Activated CD8-positive, alpha-beta memory T cell treated with anti-CD3 and anti-CD28 coated beads for 48 hours (primary cell): Measurements from ENCODE around the gene MCC.
"Not testable (repeated sequence)": the region's sequence is repeated elsewhere in the genome, so short reads cannot be mapped to it uniquely, and the experiment has no call there.

Source experiments
- DNase-seq, 3 experiments: peaks; one replicate each; pipeline ENCODE4 v3.0.0-alpha.2; 2020; ENCODE audit warnings: low read depth in 2 of 3, low spot score in 2 of 3

The MCC gene

DNA sequence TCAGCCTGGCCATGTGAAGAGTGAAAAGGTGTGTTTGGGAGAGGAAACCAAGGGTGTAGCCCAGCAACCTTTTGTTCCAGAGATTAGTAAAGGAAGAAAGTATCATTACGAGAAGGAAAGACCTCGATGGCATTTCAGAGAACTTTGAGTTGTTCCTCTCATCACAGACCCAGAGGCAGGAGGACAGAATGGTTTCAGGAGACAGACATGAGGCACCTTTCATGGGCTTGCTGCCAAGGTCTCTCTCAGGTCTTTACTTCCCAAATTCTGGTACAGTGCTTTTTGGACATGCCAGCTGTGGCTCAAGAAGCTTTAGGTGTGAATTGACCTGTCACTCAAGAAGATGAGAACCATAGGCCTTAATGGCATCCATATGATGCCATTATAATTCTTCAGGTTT lies 2.8 kb upstream of the MCC start:
- no peak for DNase-seq

DNA sequence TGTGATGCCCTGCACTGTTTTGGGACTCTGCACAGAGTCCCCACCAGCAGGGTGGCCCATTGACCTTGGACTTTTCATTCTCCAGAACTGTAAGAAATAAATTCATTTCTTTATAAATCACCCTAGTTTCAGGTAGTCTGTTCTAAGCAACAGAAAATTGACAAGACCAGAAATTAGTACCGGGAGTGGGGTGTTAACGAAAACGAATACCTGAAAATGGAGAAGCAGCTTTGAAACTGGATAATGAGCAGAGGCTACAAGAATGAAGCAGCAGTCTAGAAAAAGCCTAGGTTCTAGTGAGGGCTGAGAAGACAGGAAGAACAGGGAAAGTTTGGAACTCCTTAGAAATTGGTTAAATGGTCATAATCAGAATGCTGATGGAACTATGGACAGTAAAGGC lies 2.1 kb upstream of the MCC start:
- DNase-seq: no peak

DNA sequence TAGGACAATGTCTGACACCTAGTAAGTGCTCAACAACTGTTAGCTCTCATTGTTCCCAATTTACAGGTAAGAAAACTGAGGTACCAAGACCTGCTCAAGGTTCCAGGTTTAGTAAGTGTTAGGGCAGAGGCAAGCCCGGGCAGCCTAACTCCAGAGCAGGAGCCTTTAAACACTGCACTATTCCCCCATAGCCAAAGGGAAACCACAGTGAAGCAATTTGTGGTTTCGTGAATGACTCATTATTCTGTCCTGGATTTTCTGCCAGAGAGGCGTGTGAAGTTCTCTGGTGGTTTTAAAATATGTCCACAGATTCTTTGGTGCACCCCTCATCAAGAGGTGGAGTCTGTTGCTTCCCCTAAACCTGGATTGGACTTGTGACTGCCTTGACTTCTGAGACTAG lies 1.0 kb upstream of the MCC start:
- no peak for DNase-seq

DNA sequence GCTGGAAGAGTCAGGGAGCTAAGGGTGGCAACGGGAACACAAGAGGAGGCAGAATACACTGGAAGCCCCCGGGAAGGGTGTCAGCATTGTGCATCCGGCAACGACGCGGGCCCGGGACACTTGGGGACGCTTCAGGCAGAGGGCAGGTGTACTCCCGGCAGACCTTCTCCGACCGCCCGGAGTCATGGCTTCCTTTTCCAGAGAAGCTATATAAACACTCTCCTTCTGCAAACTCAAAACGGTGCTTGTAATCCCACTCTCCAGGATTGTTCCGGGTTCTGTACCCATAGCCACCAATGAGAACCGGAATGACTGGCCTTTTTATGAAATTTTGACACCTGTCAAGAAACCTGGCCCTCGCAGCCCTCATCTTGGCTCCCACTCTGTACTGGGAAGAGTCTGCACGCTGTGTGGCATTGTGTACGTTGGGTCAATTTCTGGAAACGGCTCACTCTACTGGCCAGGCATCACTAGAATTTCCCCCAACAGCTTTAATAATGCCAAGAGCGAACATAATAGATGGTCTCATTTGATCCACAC lies 462 bp upstream of the MCC start:
- DNase-seq: no peak

DNA sequence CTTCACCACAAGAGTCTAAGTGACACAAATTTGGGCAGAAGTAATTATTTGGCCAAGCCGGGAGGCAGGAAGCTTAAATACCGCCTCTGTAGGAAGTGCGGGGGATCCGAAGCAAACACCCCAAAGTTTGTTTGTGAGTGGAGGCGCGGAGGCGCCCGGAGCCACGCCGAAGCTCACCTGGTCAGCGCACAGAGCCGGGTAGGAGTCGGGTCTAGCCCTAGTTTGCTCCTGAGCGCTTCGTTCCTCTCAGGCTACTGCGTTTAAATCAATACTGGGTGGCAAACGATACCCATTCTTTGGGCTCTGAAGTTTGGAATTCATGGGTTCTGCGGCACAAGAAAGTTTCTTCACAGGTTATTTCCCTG lies 855 bp downstream of the MCC start:
- no peak for DNase-seq

DNA sequence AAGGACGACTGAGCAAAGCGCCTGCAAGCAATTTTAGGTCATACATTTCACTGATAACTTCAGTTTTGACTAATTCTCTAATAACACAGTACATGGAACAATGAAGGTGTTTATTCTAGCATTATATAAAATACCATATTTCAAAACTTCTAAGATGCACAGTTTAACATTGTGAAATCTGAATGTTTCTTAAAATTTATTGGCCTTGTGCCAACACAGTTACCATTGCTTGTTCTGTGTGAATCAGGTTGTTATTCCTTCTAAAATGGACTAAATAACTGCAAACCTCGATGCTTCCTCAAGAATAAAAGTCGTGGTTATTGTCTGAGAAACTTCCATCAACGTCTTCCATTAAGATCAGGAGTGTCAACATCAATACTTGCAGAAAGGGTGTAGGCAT lies 8.0 kb downstream of the MCC start:
- no peak for DNase-seq

DNA sequence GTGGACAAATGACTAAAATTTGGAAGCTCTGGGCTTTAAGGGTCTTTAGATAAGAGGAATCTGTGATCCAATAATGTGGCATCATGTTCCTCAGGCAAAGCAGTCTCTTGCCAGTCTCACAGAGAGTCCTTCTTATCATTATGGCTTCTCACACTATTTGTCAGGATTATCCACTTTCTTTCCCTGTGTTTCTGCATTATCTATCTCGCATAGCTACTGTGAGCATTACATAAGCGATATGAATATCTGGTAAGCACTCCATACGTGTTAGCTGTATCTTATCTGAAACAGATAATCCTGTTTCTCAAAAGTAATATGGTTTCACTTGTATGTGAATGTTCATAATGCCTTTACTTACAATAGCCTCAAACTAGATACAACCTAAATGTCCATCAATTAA lies 9.6 kb downstream of the MCC start:
- no peak for DNase-seq

DNA sequence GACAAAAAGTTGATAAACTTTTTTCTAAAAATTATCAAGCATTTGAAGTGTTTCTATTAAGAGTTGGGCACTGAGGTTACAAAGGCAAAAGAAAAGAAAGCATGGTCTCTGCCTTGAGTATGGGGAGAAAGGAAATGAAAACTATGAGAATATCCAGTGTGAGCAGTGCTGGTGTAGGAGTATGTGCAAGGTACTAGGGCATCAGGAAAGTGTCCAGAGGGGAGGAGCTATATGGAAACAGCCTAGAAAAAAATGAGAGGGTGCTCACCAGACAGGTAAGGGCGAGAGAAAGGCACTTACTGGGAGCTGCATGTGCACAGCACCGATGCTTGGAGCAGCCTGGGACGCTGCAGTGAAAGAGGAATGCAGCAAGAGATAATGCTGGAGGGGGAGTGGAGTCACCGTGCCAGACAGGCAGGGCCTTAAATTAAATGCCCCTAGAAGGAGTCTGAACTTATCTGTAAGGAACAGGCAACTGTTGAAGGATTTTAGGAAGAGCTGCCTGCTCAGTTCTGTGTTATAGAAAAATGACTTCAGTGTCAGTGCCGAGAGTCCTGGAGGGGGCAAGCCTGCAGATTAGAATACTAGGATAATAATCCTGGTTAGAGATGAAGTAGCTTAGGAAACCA lies 14.0 kb downstream of the MCC start:
- DNase-seq: no peak

DNA sequence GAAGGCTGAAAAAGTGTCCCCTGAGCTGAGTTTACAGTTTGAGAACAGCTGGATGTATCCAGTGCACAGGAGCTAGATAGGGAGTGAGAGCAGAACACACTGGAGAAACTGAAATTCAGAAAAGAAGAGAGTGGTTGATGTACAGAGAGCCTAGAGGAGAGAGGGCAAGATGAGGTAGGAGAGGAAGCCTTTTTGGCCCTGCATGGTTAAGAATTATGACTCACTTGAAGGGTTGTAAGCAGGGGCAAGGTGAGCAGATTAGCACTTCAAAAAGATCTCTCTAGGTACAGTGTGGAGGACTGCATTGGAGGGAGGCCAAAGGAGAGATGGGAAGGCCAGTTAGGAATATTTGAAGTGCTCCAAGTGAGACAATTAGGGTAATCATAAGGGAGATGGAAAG lies 25.2 kb downstream of the MCC start:
- DNase-seq: no peak

DNA sequence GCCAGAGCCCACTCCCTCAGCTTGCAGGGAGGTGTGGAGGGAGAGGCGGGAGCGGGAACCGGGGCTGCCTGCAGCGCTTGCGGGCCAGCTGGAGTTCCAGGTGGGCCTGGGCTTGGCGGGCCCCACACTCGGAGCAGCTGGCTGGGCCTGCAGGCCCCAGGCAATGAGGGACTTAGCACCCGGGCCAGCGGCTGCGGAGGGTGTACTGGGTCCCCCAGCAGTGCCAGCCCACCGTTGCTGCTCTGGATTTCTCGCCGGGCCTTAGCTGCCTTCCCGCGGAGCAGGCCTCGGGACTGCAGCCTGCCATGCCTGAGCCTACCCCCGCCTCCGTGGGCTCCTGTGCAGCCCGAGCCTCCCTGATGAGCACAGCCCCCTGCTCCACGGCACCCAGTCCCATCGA lies 31.1 kb downstream of the MCC start:
- not testable (repeated sequence) for DNase-seq

DNA sequence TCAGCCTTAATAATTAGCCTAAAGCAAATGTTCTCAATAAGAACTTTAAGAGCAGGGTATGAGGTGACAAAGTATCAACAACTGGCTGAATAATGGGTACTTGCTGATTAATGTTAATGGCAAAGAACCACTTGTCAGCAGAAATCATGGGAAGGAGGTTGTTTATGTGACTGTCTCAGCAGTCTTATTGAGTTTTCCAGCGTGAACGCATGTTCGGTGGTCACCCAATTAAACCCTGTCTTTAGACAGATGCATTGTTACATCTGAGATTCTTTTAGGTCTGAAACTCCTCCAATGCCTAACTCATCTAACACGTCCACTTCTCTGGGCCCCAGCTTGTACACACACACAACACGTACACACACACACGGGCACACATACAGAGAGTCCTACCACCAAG lies 35.3 kb downstream of the MCC start:
- no peak for DNase-seq

DNA sequence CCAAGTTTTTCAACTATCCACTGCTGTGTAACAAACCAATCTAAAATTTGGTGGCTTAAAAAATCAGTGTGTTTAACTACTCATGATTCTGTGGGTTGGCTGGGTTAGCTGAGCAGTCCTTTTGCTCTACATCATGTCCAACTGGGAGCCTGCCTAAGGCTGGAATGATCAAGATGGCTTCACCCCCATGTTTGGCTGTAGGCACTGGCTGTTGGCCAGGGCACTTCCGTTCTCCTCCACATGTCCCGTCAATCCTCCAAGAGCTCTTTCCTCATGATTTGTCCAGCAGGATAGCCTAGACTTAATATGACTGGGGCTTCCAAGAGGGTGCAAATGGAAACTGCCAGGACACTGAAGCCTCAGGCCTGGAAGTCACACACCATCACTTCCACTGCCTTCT lies 36.5 kb downstream of the MCC start:
- DNase-seq: no peak

DNA sequence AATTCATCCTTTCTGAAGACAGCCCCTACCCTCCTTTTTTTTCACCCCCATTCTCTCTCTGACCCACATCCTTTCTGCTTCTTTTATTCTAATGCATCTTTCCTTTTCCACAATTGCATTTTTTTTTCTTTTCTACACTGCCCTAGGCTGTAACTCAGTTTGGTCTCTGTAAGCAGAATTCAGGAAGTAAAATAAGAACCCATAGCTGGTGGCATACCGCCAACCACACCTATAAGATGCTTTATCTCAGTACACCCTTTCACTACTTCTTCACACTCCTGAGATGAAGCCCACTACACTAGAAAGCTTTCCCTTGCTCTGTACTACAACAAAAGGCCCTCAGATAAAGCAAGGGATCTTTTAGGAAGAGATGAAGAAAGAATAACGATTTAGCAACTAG lies 37.3 kb downstream of the MCC start:
- no peak for DNase-seq

DNA sequence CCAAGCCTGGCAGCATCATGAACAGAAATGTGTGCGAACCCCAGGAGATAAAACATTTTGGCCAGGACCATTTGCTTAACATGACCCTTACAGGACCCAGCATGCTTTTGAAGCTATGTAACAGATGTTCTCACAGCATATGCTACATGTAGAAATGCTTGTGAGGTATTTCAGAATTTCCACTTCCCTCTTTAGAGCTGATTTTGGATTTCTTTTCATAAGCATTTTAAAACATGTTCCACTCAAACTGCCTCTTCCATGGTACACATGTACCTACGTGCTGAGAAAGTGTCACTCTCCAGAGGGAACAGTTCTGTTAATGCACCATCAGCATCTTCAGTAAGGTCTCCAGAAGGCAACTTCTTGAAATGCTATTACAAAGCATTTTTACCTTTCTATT lies 37.8 kb downstream of the MCC start:
- DNase-seq: no peak

DNA sequence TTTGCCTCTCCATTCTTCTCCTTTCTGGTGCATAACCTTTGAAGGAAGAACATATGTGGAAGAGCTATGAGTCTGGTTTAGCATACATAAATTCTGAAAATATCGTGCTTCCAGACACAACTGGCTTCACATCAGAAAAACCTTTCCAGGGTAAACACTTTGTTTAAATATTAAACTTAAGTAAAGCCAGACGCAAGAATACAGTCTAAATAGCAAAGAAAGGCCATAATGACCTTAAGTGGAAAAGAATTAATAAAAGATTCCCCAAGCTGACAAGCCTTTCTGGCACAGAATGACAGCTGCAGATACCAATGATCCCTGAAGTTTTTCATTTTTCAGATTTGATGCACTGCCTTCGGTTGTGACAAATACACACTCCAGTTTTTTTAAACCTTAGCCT lies 40.0 kb downstream of the MCC start:
- no peak for DNase-seq

DNA sequence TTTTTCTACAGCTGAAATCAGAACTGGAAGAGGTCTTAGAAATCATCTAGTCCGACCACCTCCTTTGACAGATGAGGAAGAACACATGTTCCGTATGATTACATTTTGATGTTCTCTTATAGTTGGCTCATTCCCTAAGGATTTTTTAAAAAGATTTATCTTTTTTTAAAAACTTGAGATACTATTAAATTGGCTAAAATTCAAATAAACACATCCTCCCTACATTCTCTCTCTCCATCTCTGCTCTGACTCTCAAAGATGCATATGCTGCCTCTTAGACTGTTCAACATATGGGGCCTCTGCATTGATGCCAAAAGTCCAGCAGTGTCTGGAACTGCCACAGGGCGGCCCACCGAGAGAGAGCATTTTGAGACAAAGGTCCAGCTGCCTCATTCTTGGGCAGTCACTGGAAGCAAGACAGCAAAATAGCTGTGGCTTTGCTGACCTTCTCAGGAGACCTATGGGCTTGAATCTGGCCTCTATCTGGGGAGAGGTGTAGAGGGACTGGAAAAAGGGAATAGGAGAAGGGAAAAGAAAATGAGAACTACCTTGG lies 40.7 kb downstream of the MCC start:
- DNase-seq: no peak

DNA sequence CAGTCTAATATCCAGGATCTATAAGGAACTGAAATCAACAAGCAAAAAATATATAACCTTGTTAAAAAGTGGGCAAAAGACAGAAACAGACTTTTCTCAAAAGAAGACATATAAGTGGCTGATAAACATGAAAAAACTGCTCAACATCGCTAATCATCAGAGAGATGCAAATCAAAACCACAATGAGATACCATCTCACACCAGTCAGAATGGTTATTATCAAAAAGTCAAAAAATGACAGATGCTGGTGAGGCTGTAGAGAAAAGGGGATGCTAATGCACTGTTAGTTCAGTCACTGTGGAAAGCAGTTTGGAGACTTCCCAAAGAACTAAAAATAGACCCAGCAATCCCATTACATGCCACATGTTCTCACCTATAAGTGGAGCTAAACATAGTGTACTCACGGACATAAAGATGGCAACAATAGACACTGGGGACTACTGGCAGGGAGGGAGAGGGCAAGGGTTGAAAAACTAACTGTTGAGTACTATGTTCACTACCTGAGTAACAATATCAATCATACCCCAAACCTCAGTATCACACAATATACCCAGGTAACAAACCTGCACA lies 41.8 kb downstream of the MCC start:
- no peak for DNase-seq

DNA sequence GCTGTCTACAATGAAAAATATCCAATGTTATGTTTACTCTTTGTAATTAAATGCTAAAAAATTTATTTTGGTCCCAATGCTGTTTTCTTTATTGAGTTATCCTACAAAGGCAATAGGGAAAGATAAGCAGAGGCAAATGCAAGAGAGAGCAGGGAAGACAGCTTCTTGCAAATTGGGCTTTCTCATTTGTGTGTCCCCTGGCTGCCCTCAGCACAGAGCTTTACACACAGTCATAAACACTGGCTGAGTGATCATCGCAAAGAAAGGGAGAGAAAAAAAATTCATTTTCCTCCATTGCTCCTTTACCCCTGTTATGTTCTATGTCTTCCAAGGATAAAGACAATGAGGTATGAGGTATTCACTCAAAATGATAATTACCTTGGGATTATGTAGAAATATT lies 51.1 kb downstream of the MCC start:
- no peak for DNase-seq

DNA sequence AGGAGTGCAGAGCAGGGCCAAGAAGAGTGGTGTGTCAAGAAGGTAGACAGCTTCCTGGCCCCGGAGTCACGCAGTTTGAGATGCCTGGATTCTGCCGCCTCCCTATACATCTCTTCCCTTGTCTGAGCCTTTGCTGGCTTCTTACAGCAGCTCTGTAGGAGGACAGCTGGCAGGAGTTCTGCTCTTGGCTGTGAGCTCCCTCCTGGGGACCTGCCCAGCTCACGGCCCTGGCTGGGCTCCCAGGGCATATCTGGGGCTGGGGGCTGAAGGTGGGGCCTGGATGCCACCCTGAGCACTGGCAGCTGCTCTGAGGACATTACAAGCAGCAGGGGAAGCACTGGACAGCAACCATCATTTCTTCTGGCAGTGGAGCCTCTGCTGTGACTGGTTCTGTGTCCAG lies 52.7 kb downstream of the MCC start:
- DNase-seq: no peak

DNA sequence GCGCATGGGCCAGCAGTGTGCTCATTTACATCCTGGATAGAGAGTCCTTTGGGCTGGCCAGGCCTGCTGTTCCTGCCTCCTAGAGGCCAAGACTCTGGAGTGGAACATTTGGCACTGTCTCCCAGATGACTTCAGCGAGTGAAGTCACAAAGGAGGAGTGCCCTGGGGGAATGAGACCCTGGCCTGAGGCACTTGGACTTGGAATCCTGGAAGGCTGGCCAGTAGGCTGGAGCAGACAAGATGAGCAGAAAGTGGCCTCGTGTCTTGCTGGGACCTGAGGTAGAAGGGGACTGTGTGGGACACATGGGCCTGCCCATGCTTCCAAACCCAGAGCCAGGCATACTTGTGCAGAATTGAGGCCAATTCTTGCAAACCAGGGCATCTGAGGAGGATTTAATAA lies 53.4 kb downstream of the MCC start, which contains the start of gene TSSK1B:
TSSK1B (minus strand) TSS at position 101 of the 400 bp plus-strand sequence. CDS start 150 bp downstream, outside the sequence.
- no peak for DNase-seq

DNA sequence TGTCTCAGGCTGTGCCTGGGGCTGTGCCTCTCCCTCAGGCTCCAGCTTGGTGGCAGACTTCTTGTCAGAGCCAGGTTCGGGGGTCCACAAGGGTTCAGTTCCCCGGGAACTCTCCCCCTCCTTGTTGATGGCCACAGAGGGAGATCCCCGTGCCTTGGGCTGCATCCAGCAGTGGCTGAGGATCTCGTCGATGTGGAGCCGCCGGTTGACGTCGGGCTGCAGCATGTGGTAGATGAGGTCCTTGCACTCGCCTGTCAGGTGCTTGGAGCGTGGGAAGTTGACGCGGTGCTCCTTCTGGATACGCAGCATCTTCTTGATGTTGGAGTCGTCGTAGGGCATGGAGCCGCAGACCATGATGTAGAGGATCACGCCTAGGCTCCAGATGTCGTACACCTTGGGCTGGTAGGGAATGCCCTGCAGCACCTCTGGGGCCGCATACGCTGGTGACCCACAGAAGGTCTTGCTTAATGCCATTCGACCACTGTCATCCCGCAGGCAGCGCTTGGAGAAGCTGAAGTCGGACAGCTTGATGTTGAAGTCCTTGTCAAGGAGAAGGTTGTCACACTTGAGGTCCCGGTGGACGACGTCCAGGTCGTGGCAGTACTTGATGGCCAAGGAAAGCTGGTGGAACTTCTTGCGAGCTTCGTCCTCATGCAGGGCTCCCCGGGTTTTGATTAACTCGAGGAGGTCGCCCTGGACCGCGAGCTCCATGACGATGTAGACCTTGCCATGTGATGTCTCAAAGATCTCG lies 54.2 kb downstream of the MCC start:
- no peak for DNase-seq

DNA sequence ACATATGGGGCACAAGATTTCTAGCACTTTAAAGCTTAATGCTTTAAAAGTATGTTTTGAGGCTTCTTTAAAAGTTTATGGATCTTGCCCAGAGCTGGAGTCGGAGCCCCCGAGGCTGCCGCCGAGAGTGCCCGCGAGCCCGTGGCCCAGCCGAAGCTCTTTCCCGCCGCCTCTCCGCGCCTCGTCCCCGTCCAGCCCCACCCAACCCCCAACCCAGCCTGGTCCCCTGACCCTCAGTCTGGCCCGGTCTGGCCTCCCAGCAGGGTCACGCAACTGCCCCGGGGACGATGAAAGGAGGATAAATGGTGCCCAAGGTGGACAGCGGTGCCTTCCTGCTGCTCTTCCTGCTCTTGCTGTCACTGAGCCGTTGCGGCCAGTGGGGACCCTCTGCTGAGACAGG lies 55.2 kb downstream of the MCC start:
- no peak for DNase-seq
